GM21381 (cell line): ENCODE results near the gene SGSM2.
A peak's percentile ranks its signal among the peaks of the same experiment; 100 is the strongest.
"Not testable (repeated sequence)": the region's sequence is repeated elsewhere in the genome, so short reads cannot be mapped to it uniquely, and the experiment has no call there.

ENCODE experiments used
- ATAC-seq: cut with Tn5 transposase; IDR thresholded peaks from one replicate; pipeline ENCODE4 v1.9.1; 2021; ENCODE audit warnings: mild to moderate bottlenecking, moderate library complexity; ENCODE audit not compliant: unreplicated experiment

The SGSM2 gene, protein sequence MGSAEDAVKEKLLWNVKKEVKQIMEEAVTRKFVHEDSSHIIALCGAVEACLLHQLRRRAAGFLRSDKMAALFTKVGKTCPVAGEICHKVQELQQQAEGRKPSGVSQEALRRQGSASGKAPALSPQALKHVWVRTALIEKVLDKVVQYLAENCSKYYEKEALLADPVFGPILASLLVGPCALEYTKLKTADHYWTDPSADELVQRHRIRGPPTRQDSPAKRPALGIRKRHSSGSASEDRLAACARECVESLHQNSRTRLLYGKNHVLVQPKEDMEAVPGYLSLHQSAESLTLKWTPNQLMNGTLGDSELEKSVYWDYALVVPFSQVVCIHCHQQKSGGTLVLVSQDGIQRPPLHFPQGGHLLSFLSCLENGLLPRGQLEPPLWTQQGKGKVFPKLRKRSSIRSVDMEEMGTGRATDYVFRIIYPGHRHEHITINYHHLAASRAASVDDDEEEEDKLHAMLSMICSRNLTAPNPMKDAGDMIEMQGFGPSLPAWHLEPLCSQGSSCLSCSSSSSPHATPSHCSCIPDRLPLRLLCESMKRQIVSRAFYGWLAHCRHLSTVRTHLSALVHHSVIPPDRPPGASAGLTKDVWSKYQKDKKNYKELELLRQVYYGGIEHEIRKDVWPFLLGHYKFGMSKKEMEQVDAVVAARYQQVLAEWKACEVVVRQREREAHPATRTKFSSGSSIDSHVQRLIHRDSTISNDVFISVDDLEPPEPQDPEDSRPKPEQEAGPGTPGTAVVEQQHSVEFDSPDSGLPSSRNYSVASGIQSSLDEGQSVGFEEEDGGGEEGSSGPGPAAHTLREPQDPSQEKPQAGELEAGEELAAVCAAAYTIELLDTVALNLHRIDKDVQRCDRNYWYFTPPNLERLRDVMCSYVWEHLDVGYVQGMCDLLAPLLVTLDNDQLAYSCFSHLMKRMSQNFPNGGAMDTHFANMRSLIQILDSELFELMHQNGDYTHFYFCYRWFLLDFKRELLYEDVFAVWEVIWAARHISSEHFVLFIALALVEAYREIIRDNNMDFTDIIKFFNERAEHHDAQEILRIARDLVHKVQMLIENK

GRCh38 chr17:2336852-2337543 is at the start of gene SGSM2:
Gene SGSM2 (plus strand): TSS chr17:2337501. CDS start chr17:2337689, 188 bp downstream.
- ATAC-seq, result no peak

DNA sequence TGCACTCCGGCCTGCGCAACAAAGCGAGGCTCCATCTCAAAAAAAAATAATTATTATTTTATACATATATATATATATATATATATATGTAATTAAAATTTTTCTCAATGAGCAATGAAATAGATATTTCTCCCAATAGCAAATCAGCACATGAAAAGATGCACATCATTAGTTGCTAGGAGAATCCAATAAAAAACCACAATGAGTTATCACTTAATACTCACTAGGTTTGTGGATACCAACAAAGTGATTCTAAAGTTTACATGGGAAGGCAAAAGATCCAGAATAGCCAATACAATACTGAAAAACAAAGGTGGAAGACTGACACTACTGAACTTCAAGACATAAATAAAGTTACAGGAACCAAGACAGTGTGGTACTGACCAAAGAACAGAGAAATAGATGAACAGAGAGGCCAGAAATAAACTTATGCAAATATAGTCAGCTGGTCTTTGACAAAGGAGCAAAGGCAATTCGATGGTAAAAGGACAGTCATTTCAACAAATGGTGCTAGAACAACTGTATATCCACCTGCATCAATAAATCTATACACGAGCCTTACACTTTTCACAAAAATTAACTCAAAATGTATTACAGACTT is 47.3 kb upstream of the SGSM2 start:
- ATAC-seq, result no peak

DNA sequence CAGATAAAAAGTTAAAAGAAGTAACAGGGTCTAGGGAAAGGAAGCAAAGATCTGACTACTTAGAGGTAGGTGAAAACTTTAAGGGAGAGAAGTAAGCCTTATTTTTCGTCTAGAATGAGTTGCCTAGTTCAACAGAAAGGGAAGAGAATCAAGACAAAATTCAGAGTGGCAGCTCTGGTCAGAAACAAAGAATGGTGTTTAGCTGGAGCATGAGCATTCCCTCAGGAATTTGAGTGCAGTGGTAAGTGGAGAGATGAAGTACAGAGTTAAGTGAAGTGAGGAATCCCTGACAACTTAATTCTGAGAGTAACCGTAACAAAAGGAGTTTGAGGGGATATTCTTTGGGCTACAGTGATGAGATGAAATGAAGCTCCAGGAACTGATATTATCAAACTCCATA is 45.2 kb upstream of the SGSM2 start:
- no peak for ATAC-seq

DNA sequence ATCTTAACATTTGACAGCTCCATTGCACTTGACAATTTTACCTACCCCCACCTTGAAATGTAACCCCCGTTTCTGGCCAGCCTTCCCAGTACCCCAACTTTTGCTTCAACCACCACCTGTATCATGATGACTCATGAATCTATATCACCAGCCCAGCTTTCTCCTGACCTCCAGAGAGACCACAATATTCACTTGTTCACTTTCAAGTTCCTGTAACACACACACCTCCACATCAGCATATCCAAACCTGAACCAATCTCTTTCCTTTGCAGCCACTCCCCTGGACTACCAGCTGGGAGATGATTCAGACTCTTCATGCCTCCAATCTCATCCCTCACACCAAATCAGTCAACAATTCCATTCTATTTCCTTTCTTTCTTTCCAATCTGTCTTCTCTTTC is 41.7 kb upstream of the SGSM2 start:
- no peak for ATAC-seq

- no peak for ATAC-seq
Observed at GRCh38 chr17:2297023-2297422, 40.3 kb upstream of the SGSM2 start.

GRCh38 chr17:2299136-2299535 is 38.2 kb upstream of the SGSM2 start:
- no peak for ATAC-seq

DNA sequence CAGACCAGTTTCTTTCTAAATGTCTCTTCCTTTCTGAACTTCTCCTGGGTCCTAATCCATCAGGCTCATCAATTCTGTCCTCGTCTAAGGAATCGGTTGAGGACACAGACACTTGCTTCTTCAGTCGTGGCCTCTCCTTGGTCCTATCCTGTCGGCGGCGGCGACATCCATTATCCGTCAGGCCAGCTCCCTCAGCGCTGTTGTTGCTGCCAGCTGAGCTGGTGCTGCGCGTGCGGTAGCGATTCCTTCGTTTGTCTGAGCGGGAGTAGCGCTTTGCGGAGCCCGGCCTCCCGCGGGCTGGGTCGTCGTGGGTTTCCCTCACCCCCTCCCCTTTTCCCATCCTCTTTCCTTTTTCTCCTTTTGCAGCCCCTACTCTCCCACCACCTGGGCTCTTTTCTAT is 37.5 kb upstream of the SGSM2 start:
- no peak for ATAC-seq

DNA sequence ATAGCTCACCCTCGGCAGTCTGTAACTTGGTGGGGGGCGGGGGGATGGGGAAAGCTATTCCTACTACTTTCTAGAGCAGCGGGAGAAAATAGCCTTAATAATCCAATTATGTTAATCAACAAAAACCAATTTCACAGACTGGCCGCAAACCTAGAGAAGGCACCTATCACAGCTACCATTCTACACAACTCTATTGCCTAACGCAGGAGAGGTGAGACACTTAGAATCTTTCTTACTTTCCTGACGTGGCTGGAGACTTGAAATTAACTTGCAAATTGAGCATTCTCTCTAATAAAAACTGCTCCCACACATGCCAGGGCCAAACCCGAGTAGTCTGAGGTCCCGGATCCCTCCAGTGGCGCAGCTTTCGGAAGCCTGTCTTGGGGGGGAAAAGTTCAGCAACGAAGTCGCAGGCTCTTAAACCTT is 34.5 kb upstream of the SGSM2 start:
- ATAC-seq, result no peak

DNA sequence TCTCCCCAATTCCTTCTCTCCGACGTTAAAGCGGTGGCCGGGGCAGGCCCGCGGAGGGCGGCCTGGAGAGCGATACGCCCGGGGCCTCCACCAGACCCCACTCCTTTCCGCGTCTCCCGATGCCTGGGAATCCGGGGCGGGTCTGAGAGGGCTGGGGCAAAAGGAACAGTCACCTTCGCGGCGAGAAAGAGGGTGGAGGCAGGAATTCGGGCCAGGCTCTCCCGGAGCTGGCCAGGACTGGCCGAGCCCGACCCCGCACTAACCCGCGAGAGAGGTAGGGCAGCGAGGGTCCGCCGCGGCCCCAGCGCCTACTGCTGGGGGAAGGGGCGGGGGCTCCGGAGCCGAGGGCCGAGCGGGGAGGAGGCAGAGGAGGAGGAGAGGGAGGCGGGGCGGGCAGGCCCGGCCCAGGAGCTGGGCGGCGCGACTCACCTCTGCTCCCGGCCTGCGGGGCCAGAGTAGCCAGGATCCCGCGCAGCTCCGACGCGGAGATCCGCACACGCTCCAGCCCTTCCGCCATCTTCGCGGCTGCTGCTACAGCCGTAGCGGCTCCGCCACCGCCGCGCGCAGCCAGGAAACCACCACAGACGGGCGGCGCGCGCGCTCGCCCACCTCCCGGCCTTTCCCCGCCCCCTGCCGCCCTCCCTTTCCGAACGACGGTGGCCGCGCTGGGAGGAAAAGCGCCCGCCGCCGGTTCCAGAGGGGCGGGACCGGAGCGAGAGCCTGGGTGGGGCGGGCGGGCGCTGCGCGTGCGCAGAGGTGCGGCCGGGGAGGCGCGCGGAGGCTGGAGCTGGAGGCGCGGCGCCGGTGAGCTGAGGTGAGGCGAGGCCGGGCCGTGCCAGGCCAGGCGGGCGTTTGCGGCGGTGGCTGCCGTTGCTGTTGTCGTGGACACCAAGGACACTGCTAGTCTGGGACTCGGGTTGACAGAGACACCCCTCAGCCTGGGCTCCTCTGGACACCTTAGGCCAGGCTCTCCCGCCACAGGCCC is 33.8 kb upstream of the SGSM2 start, which contains the start of the genes SMG6 and SRR:
SMG6 (minus strand) TSS at position 582 of the 985 bp plus-strand sequence; CDS start at position 517, 65 bp downstream.
SRR (plus strand) TSS at position 747 of the 985 bp plus-strand sequence. CDS start 11,611 bp downstream, outside the sequence.
- ATAC-seq, result peak; percentile 80

DNA sequence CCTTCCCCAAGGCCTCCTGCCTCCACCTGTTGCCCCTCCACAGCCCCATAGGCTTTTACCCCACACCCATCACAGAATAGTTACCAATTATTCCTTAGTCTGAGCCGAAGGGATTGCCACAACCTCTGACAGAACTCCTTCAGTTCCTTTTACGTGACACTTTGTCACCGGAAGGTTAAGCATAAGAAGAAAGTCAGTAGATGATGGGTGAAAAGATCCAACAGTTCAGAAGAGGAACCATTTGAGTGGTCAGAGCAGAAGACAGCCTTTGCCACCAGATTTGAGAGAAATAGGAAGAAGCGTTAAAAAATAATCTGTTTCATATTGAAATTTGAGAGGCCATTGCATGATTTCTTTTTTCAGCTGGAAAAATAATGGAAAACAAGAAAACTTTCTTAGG is 32.4 kb upstream of the SGSM2 start:
- no peak for ATAC-seq

GRCh38 chr17:2309338-2310154 is 27.8 kb upstream of the SGSM2 start:
- no peak for ATAC-seq

DNA sequence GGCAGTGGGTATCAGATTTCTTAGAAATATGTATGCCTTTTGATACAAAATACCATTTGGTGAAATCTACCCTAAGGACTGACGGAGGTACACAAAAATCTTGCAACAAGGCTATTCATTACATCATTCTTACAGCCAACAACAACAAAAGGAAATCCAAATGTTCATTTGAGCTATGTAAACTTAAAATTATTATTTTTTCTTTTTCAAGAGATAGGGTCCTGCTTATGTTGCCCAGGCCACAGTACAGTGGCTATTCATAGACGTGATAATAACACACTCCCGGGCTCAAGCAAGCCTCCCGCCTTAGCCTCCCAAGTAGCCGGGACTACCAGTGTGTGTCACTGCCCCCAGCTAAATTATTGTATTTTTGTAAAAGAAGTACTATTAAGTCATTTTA is 24.6 kb upstream of the SGSM2 start:
- ATAC-seq, result no peak

DNA sequence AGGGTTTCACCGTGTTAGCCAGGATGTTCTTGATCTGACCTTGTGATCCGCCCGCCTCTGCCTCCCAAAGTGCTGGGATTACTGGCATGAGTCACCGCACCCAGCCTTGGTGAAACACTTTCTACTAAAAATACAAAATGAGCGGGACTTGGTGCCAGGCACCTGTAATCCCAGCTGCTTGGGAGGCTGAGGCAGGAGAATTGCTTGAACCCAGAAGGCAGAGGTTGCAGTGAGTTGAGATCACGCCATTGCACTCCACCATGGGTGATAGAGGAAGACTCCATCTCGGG is 20.4 kb upstream of the SGSM2 start:
- ATAC-seq, result not testable (repeated sequence)

DNA sequence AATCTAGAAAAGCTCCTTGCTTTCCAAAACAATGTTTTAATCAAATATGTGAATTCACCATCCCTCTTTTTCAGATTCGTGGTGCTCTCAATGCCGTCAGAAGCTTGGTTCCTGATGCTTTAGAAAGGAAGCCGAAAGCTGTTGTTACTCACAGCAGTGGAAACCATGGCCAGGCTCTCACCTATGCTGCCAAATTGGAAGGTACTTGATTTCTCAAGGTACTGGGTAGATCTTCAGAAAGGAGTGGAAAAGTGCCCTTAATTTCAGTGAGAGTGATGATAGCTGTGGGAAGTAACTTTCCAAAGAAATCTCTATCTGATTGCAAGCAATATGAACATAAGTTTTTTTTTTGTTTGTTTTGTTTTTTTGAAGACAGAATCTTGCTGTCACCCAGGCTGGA is 19.5 kb upstream of the SGSM2 start:
- no peak for ATAC-seq

DNA sequence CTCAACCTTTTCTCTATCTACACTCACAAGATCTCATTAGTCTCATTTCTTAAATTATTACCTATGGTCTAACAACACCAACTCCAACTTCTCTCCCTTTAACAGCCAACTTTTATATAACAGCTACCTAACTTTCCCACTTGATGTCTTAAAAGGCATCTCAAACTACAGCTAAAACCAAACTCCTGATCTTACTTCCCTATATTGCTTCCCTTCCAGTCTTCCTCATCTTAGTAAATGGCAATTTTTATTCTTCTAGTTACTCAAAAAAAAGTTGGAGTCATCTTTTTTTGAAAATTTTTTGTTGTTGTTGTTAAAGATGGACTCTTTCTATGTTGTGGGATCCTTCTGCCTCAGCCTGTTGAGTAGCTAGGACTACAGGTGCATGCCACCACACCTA is 18.2 kb upstream of the SGSM2 start:
- ATAC-seq, result no peak

DNA sequence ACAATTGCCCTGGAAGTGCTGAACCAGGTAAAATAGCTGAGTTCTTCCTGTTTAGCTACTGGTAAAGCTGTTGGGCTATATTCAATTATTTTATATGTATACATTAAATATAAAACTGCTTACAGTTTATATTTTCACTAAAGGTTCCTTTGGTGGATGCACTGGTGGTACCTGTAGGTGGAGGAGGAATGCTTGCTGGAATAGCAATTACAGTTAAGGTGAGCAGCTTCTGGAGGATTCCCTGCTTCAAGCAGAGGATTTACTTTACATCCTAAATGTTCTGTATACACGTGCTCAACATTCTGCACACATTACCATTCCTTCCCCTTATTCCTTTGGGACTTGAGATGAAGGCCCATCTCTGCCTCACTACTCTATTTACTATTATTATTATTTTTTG is 15.9 kb upstream of the SGSM2 start:
- no peak for ATAC-seq

GRCh38 chr17:2323629-2324314 is 13.5 kb upstream of the SGSM2 start:
- no peak for ATAC-seq

DNA sequence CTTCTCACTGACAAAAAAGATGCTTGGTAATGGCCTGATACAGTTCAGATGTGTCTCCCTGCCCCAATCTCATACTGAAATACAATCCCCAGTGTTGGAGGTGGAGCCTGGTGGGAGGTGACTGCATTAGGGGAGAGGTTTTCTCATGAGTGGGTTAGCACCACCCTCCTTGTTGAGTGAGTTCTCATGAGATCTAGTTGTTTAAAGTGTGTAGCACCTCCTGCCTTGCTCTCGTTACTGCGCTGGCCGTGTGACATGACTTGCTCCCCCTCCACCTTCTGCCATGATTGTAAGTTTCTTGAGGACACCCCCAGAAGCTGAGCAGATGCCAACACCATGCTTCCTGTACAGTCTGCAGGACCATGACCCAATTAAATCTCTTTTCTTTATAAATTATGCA is 6.0 kb upstream of the SGSM2 start:
- ATAC-seq, result no peak
